A673 (cell line): ENCODE measurements around the gene NGDN.

Source experiments
- CTCF ChIP-seq: fragments of 300-800, 200-600 bp; sonication (generic); conservative IDR thresholded peaks from 2 replicates; pipeline ENCODE4 v1.5.1; 2017; ENCODE audit warnings: low read depth, mild to moderate bottlenecking, antibody characterized with exemption, low read length, moderate library complexity, mixed read lengths
- EZH2 ChIP-seq: fragments of 200-600 bp; sonication (generic); IDR thresholded peaks from 2 replicates; pipeline ENCODE4 v1.6.1; 2017; ENCODE audit warnings: borderline replicate concordance, low read depth, mild to moderate bottlenecking, mixed read lengths, antibody characterized with exemption, low read length; ENCODE audit not compliant: poor library complexity, severe bottlenecking

DNA sequence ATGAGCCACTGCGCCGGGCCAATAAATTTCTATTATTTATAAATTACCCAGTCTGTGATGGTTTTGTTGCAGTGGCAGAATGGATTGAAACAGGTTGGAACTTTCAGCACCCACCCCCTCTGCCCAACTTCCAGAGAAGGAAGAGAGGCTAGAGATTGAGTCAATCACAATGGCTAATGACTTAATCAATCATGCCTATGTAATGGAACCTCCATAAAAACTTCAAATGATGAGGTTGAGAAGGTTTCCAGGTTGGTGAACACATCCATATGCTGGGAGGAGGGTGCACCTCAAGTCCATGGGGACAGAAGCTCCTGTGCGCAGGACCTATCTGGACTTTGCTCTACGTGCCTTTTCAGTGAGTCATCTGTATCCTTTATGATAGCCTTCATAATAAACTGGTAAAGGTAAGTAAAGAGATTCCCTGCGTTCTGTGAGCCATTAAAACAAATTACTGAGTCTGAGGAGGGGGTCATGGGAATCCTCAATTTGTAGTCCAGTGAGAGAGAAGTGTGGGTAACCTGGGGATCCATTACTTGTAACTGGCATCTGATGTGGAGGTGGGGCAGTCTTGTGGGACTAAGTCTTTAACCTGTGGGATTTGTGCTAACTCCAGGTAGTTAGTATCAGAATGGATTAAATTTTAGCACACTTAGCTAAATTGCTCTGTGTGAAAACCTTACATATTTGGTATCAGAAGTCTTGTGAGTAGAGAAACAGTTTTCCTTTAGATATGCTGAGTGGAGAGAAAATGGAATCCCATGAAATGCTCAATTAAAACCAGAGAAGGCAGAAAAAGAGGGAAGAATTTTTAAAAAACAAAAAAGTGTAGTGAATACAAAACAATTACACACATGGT is 11.7 kb upstream of the NGDN start:
- no peak for TF ChIP-seq CTCF
- no peak for TF ChIP-seq EZH2
